LNCaP clone FGC (cell line): ENCODE measurements around the gene GPR12.

ENCODE experiments used
- DNase-seq: peaks from one replicate; pipeline ENCODE4 v3.0.0-alpha.2; 2011; ENCODE audit warnings: low read depth
- H3K4me3 ChIP-seq: 2 replicates; pipeline ENCODE4 v1.5.1; 2011; ENCODE audit warnings: mild to moderate bottlenecking, low read depth, low read length, control low read depth
- TF ChIP-seq, protein P1 (sequence below): IDR thresholded peaks from 2 replicates; pipeline ENCODE4 v1.5.1; 2012; ENCODE audit warnings: mild to moderate bottlenecking; ENCODE audit not compliant: control insufficient read depth, insufficient read depth; ENCODE audit errors: extremely low read depth

The GPR12 gene

DNA sequence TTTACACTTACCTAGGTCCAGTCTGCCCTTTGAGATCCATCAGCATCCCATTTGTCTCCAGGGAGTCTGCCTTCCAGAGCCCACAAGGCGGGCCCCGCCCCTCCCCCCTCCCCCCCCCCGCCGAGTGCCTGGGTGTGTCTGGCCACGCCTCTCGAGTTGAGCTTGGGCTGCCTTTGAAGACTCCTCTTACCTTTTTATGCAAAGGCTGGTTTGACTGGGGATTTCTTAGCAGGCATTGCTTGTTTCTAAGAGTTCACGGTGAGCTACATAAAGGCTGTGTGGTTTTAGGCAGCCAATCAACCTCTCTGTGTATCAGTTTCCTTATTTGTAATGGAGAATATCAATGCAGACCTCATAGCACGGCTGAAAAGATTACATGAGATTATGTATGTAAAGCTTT lies 11.3 kb downstream of the GPR12 start:
- no peak overlapping the region for H3K4me3 ChIP-seq
- no peak for DNase-seq
- TF ChIP-seq, protein P1, sequence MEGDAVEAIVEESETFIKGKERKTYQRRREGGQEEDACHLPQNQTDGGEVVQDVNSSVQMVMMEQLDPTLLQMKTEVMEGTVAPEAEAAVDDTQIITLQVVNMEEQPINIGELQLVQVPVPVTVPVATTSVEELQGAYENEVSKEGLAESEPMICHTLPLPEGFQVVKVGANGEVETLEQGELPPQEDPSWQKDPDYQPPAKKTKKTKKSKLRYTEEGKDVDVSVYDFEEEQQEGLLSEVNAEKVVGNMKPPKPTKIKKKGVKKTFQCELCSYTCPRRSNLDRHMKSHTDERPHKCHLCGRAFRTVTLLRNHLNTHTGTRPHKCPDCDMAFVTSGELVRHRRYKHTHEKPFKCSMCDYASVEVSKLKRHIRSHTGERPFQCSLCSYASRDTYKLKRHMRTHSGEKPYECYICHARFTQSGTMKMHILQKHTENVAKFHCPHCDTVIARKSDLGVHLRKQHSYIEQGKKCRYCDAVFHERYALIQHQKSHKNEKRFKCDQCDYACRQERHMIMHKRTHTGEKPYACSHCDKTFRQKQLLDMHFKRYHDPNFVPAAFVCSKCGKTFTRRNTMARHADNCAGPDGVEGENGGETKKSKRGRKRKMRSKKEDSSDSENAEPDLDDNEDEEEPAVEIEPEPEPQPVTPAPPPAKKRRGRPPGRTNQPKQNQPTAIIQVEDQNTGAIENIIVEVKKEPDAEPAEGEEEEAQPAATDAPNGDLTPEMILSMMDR = no peak

DNA sequence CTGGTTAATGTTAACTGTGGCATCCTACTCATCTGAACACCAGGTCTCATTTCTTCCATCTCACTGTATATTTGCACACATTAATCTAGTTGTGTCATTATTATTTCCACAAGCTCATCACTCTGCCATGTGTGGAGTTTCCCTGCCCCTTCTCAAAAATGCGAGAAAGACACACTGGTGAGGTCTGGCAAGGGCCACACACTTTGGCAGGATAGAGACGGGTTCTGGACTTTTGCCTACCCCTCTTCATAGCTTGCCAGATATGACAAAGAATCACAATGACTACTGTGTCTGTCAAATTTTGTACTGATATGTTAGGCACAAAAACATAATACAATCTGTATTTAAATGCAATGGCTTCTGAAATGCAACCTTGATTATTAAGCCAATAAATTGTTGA lies 12.9 kb downstream of the GPR12 start:
- no peak overlapping the region for H3K4me3 ChIP-seq
- DNase-seq = no peak
- TF ChIP-seq, protein P1 = no peak

DNA sequence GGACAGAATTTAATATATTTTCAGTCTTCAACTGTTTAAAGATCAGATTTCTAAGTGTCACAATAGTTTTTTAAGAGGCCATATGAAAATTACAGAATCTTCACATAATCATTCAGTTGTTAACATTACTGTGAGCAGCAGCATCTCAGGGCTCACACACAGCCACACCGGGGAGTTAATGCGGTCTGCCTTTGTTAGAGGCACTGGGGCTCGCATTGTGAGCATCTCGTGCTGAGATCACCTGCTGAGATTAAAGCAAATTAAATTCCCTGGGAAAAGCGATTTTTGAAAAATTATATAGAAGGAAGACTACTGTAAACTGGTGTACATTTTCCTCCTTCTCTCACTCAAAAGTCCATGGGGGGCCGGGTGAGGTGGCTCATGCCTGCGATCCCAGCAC lies 16.6 kb downstream of the GPR12 start:
- TF ChIP-seq, protein P1 = no peak
- no peak overlapping the region for H3K4me3 ChIP-seq
- no peak for DNase-seq

DNA sequence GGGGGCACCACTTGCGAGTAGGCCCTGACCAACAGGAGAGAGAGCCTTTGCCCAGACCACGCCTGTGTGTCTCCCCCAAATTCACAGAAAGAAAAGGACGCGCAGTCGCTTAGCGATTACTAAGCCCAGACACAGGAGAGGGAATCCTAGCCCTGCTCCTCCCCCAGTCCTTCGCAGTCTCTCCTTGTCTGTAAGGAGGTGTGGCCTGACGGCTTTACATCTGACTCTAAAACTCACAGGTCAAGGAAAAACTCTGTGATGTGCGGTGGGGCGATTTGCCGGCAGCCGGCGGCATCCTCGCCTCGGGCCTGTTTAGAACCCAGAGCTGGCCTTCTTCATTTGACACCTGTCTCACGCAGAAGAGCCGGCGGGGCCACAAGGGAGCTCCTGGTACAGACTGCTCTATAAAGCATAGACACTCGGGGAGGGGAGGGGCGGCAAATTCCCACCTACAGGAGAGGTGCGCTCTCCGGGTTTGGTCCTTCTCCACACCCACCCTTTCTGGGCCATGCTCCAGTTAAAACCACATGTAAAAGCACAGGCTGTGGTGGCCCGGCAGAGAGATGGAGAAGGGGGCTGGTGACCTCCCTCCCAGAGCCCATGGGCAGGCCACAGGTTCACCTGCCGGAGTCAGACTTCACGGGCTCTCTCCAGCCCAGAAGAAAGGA lies 17.8 kb downstream of the GPR12 start:
- TF ChIP-seq, protein P1 = no peak
- no peak for DNase-seq
- no peak overlapping the region for H3K4me3 ChIP-seq

DNA sequence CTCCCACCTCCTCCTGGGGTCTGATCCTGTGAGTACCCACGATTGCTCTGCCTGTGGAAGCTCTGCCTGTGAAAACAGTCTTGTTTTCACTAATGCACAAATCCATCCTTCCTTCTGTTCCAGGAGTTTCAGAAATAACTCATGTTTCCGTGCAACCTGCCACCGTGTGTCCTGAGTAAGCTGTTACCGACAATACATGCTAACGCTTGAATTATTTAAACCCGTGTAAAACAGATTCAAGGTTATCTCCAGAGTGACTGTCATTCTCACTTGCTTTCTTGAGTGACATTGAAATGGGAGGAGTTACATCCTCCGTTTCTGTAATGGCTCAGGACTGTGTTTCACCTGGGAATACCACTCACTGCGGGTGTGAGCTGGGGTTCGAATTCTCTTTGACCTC lies 24.9 kb downstream of the GPR12 start:
- no peak for DNase-seq
- TF ChIP-seq, protein P1 = no peak
- no peak overlapping the region for H3K4me3 ChIP-seq

GRCh38 chr13:26727633-26728032 lies 33.0 kb downstream of the GPR12 start:
- DNase-seq = no peak
- no peak overlapping the region for H3K4me3 ChIP-seq
- TF ChIP-seq, protein P1 = no peak

GRCh38 chr13:26727122-26727521 lies 33.5 kb downstream of the GPR12 start:
- H3K4me3 ChIP-seq = no peak overlapping the region
- DNase-seq = no peak
- TF ChIP-seq, protein P1 = no peak
